SH-SY5Y (cell line): ENCODE results near the gene PER1.

Experiments
- GATA2 ChIP-seq: IDR thresholded peaks from 2 replicates; pipeline ENCODE4 v1.6.1; 2011; ENCODE audit warnings: mild to moderate bottlenecking, low read depth, low read length
- GATA3 ChIP-seq: IDR thresholded peaks from 2 replicates; pipeline ENCODE4 v1.6.1; 2011; ENCODE audit warnings: low read depth, mild to moderate bottlenecking, low read length, moderate library complexity

- TF ChIP-seq GATA2 (no peak), GATA3 (no peak)
These were observed 47.3 kb downstream of the PER1 start for GRCh38 chr17:8104911-8105310.
